HCT116 (cell line): ENCODE data around the gene THSD7A. TPM values are rescaled to one million over a fixed set of nuclear protein-coding genes. Genes with fewer than 3 reads are reported as not detected.

Source experiments
- ATAC-seq: fragments of 200-7000 bp; cut with Tn5 transposase; 2 replicates; pipeline ENCODE4 v1.9.1; 2020; ENCODE audit warnings: mild to moderate bottlenecking, moderate library complexity
- BruUV-seq: library from RNA; stranded (reverse); fragments of 400-500 nt; replicated peaks from 2 replicates; lab custom pipeline; 2021; lab: Mats Ljungman, UMichigan
- CTCF ChIA-PET: fragments of 300-600 bp; sonication (Branson Sonifier 250); formaldehyde crosslinking; loops from one replicate; lab custom pipeline; 2021; ENCODE audit warnings: antibody characterized with exemption; lab: Charles Lee
- POLR2A ChIA-PET: fragments of 300-600, 350-600 bp; sonication (Branson Sonifier 250); formaldehyde crosslinking; loops from one replicate; lab custom pipeline; 2021; ENCODE audit warnings: antibody characterized with exemption; lab: Charles Lee
- RAD21 ChIA-PET, 2 experiments: fragments of 300-600 bp; sonication (Branson Sonifier 250); formaldehyde crosslinking; loops; one replicate each; lab custom pipeline; 2023; ENCODE audit warnings: low total read pairs in 2 of 2; ENCODE audit not compliant: uncharacterized antibody in 2 of 2, unreplicated experiment in 2 of 2, low non-redundant PET in 1 of 2; lab: Charles Lee
- DNase-seq: peaks from one replicate; pipeline ENCODE4 v3.0.0-alpha.2; 2010; ENCODE audit warnings: low read depth, low spot score
- H2AFZ ChIP-seq: fragments of 200-600 bp; shearing (Covaris generic), sonication (generic); 2 replicates; pipeline ENCODE4 v1.6.1; 2017; ENCODE audit warnings: low read depth, mixed run types, mixed read lengths, antibody characterized with exemption, low read length; ENCODE audit not compliant: poor library complexity, severe bottlenecking
- H3K27ac ChIP-seq: 2 replicates; pipeline ENCODE4 v1.5.1; 2012; ENCODE audit warnings: low read depth, low read length
- H3K27me3 ChIP-seq: fragments of 200-600 bp; sonication (generic); 2 replicates; pipeline ENCODE4 v1.6.1; 2016; ENCODE audit warnings: mixed run types, low read length, mixed read lengths; ENCODE audit not compliant: insufficient read depth
- H3K36me3 ChIP-seq, 2 experiments: fragments of 200-500 bp in 1 of 2; fragments of 200-600 bp in 1 of 2; sonication (Bioruptor generic) in 1 of 2; sonication (generic) in 1 of 2; 2 replicates each; pipeline versions ENCODE4 v1.5.1 to v1.6.1; 2014 to 2016; ENCODE audit warnings: low read length in 2 of 2, inconsistent platforms in 1 of 2, mixed read lengths in 1 of 2, mixed run types in 1 of 2; ENCODE audit not compliant: insufficient read depth in 2 of 2, control insufficient read depth in 1 of 2
- H3K4me1 ChIP-seq, 2 experiments: fragments of 200-600 bp in 1 of 2; sonication (generic) in 1 of 2; 2 replicates each; pipeline versions ENCODE4 v1.5.1 to v1.6.1; 2012 to 2017; ENCODE audit warnings: low read length in 2 of 2, inconsistent platforms in 1 of 2, mild to moderate bottlenecking in 1 of 2, mixed read lengths in 1 of 2, mixed run types in 1 of 2, moderate library complexity in 1 of 2; ENCODE audit not compliant: insufficient read depth in 2 of 2, control insufficient read depth in 1 of 2
- H3K4me2 ChIP-seq: fragments of 200-600 bp; sonication (generic); 2 replicates; pipeline ENCODE4 v1.6.1; 2017; ENCODE audit warnings: mixed run types, low read length, mixed read lengths
- H3K4me3 ChIP-seq, 2 experiments: fragments of 200-600 bp in 1 of 2; sonication (generic) in 1 of 2; replicated peaks in 1 of 2; 2 replicates each; pipeline ENCODE4 v1.5.1; 2011 to 2016; ENCODE audit warnings: low read length in 2 of 2, control low read depth in 1 of 2, low read depth in 1 of 2, mild to moderate bottlenecking in 1 of 2, mixed read lengths in 1 of 2, mixed run types in 1 of 2
- H3K79me2 ChIP-seq: fragments of 200-600 bp; sonication (generic); 2 replicates; pipeline ENCODE4 v1.6.1; 2017; ENCODE audit warnings: mild to moderate bottlenecking, mixed run types, low read length, moderate library complexity, mixed read lengths; ENCODE audit not compliant: insufficient read depth
- H3K9ac ChIP-seq: fragments of 200-600 bp; sonication (generic); 2 replicates; pipeline ENCODE4 v1.6.1; 2016; ENCODE audit warnings: low read length, mixed read lengths
- H3K9me2 ChIP-seq: fragments of 200-600 bp; sonication (generic), shearing (Covaris generic); 2 replicates; pipeline ENCODE4 v1.6.1; 2017; ENCODE audit warnings: mixed run types, mild to moderate bottlenecking, moderate library complexity; ENCODE audit not compliant: insufficient read depth
- H3K9me3 ChIP-seq, 2 experiments: fragments of 200-500 bp in 1 of 2; fragments of 200-600 bp in 1 of 2; sonication (Bioruptor generic) in 1 of 2; sonication (generic) in 1 of 2; 2 replicates each; pipeline ENCODE4 v1.6.1; 2014 to 2017; ENCODE audit warnings: low read length in 2 of 2, mixed read lengths in 2 of 2, inconsistent platforms in 1 of 2, low read depth in 1 of 2, mild to moderate bottlenecking in 1 of 2, mixed run types in 1 of 2, moderate library complexity in 1 of 2; ENCODE audit not compliant: control insufficient read depth in 1 of 2, insufficient read depth in 1 of 2
- H4K20me1 ChIP-seq: fragments of 200-600 bp; sonication (generic), shearing (Covaris generic); 2 replicates; pipeline ENCODE4 v1.6.1; 2017; ENCODE audit warnings: mixed run types, mild to moderate bottlenecking, moderate library complexity; ENCODE audit not compliant: insufficient read depth
- CBX3 ChIP-seq: IDR thresholded peaks from 2 replicates; pipeline ENCODE4 v1.6.1; 2012; ENCODE audit warnings: low read depth
- CEBPB ChIP-seq: IDR thresholded peaks from 2 replicates; pipeline ENCODE4 v1.6.1; 2012; ENCODE audit warnings: low read depth
- EGR1 ChIP-seq: IDR thresholded peaks from 2 replicates; pipeline ENCODE4 v1.6.1; 2012; ENCODE audit warnings: low read depth
- ELF1 ChIP-seq: IDR thresholded peaks from 2 replicates; pipeline ENCODE4 v1.6.1; 2012; ENCODE audit warnings: low read depth, borderline replicate concordance
- EZH2 ChIP-seq: fragments of 200-600 bp; sonication (generic); IDR thresholded peaks from 2 replicates; pipeline ENCODE4 v1.6.1; 2017; ENCODE audit warnings: antibody characterized with exemption, mixed run types
- FOSL1 ChIP-seq: IDR thresholded peaks from 2 replicates; pipeline ENCODE4 v1.6.1; 2012; ENCODE audit warnings: low read depth
- JUND ChIP-seq: IDR thresholded peaks from 2 replicates; pipeline ENCODE4 v1.6.1; 2012
- MAX ChIP-seq: IDR thresholded peaks from 2 replicates; pipeline ENCODE4 v1.6.1; 2012
- POLR2A ChIP-seq: IDR thresholded peaks from 2 replicates; pipeline ENCODE4 v1.7.0; 2011; ENCODE audit warnings: borderline replicate concordance; ENCODE audit not compliant: insufficient read depth, insufficient read length; ENCODE audit errors: extremely low read depth
- POLR2AphosphoS5 ChIP-seq: IDR thresholded peaks from 2 replicates; pipeline ENCODE4 v1.6.1; 2011; ENCODE audit warnings: mild to moderate bottlenecking, low read depth, low read length, moderate library complexity
- RAD21 ChIP-seq: IDR thresholded peaks from 2 replicates; pipeline ENCODE4 v1.6.1; 2012; ENCODE audit warnings: low read depth, mild to moderate bottlenecking
- REST ChIP-seq: IDR thresholded peaks from 2 replicates; pipeline ENCODE4 v1.6.1; 2012; ENCODE audit warnings: low read depth
- SIN3A ChIP-seq: IDR thresholded peaks from 2 replicates; pipeline ENCODE4 v1.6.1; 2012; ENCODE audit warnings: low read depth
- TCF7L2 ChIP-seq: IDR thresholded peaks from 2 replicates; pipeline ENCODE4 v1.7.0; 2011; ENCODE audit warnings: borderline replicate concordance, inconsistent platforms; ENCODE audit not compliant: insufficient read depth, insufficient read length; ENCODE audit errors: extremely low read depth
- ZFX ChIP-seq: fragments of 450-650 bp; IDR thresholded peaks from 2 replicates; pipeline ENCODE4 v1.6.1; 2017
- intact Hi-C: fragments of 100-400 bp; cut with micrococcal nuclease; formaldehyde crosslinking; loops from 2 replicates; pipeline ENCODE4 v1.10.0; 2022
- total RNA-seq: library from RNA; stranded (reverse); gene quantifications from one replicate; pipeline ENCODE4 v1.2.1, GENCODE V29; 2021; ENCODE audit not compliant: unreplicated experiment
- TF ChIP-seq, protein P1 (sequence below): IDR thresholded peaks from 2 replicates; pipeline ENCODE4 v1.6.1; 2012
- TF ChIP-seq, protein P2 (sequence below): IDR thresholded peaks from 2 replicates; pipeline ENCODE4 v1.6.1; 2011; ENCODE audit warnings: mild to moderate bottlenecking, low read length, moderate library complexity; ENCODE audit not compliant: insufficient replicate concordance; ENCODE audit errors: extremely low read depth

The THSD7A gene
- total RNA-seq, 1 experiment from 2014 or later, result 0.05 TPM

DNA sequence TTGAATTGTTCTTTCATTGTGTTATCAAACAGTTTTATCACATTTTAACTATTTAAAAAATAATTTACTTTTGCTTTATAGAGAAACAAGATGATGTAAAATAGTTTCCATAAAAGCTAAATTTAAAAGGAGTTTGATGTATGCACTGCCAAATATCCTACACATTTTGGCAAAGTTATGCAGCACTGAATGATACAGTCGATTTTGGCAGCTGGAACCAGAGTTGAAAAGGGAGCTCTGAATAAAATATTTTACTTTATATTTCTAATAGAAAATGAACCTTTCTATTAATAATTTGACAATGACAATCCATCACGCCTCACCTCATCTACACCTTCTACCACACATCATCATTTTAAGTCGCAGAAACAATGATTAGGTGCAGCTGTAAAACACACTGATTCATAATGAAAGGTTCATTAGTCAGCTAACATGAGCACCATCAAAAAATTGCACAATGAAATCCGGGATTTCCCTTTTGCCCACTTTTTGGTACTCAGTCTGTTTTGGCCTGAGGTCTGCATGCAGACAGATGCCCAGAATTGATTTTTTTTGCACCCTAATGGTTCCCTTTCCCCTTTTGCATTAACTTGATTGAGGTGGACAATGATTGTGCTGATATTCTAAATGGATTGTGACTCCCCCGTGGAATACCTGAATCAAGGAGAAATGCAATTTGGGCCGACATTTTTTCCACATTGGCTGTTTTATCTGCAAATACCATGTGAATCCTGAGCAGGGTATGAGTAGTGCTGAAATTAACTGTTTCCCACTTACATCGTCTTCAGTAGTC, 105.8 kb downstream of the THSD7A start:
- no peak for DNase-seq
- H3K4me3 ChIP-seq, result no peak overlapping the region
- no peak overlapping the region for H2AFZ ChIP-seq
- intact Hi-C loops, result loop anchor here (5.0 kb wide), 1 partner anchor 79 kb away; no protein-coding TSS in a partner anchor
- no peaks in the 10 kb centered on the region for H3K9me2 ChIP-seq
- H3K27me3 ChIP-seq, result no peaks in the 10 kb centered on the region
- H4K20me1 ChIP-seq, result no peaks in the 10 kb centered on the region
- POLR2A ChIA-PET, result no interaction called here
- CTCF ChIA-PET, result no interaction called here
- no peak for ATAC-seq
- no peaks in the 10 kb centered on the region for H3K36me3 ChIP-seq
- no peaks in the 10 kb centered on the region for H3K9me3 ChIP-seq
- no peak overlapping the region for H3K27ac ChIP-seq
- no TSS peak for BruUV-seq
- no peak for TF ChIP-seq REST
- TF ChIP-seq CBX3, result no peak
- no peak for TF ChIP-seq ELF1
- TF ChIP-seq POLR2A, result no peak
- no peak for TF ChIP-seq TCF7L2
- TF ChIP-seq POLR2AphosphoS5, result no peak
- no peak for TF ChIP-seq FOSL1
- no peak for TF ChIP-seq SIN3A
- no peak for TF ChIP-seq ZFX
- no peak for TF ChIP-seq EGR1
- TF ChIP-seq JUND, result no peak
- TF ChIP-seq CEBPB, result no peak
- TF ChIP-seq, protein P1, sequence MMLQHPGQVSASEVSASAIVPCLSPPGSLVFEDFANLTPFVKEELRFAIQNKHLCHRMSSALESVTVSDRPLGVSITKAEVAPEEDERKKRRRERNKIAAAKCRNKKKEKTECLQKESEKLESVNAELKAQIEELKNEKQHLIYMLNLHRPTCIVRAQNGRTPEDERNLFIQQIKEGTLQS, result no peak
- no peak for TF ChIP-seq MAX
- TF ChIP-seq EZH2, result no peak
- TF ChIP-seq, protein P2, sequence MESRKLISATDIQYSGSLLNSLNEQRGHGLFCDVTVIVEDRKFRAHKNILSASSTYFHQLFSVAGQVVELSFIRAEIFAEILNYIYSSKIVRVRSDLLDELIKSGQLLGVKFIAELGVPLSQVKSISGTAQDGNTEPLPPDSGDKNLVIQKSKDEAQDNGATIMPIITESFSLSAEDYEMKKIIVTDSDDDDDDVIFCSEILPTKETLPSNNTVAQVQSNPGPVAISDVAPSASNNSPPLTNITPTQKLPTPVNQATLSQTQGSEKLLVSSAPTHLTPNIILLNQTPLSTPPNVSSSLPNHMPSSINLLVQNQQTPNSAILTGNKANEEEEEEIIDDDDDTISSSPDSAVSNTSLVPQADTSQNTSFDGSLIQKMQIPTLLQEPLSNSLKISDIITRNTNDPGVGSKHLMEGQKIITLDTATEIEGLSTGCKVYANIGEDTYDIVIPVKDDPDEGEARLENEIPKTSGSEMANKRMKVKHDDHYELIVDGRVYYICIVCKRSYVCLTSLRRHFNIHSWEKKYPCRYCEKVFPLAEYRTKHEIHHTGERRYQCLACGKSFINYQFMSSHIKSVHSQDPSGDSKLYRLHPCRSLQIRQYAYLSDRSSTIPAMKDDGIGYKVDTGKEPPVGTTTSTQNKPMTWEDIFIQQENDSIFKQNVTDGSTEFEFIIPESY, result no peak
- TF ChIP-seq RAD21, result no peak
- RAD21 ChIA-PET, result no interaction called here
- no peaks in the 10 kb centered on the region for H3K4me1 ChIP-seq
- H3K9ac ChIP-seq, result no peak overlapping the region
- no peak overlapping the region for H3K4me2 ChIP-seq
- no peaks in the 10 kb centered on the region for H3K79me2 ChIP-seq
